GM12875 (cell line): ENCODE measurements around the gene KCNC1.

Source experiments
- H3K4me3 ChIP-seq: one replicate; pipeline ENCODE4 v1.5.1; 2011; ENCODE audit warnings: low read depth, low read length, control low read depth
- CTCF ChIP-seq: IDR thresholded peaks from 2 replicates; pipeline ENCODE4 v1.5.1; 2011; ENCODE audit warnings: low read depth, mild to moderate bottlenecking, control low read depth, inconsistent platforms, low read length, moderate library complexity, borderline replicate concordance; ENCODE audit not compliant: insufficient read depth

Gene KCNC1

DNA sequence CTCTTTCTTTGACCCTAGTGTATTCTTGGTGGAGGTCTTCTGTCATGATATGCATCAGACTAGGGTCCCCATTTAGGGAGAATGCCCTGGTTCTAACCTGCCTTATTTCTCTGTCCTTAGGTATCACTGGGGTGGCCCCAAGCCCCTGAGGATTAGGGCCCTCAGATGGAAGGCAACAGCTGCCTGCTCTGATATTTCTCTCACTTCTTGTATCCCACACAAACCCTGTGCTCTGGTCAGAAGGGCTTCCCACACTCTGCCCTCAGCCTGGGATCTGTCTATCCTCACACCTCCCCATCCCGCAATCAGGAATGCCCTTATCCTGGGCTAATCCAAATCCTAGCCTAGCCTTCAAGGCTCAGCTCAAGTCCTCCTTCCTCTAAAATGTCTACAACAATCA, 75.5 kb downstream of the KCNC1 start:
- H3K4me3 ChIP-seq = no peak overlapping the region
- TF ChIP-seq CTCF = no peak

- H3K4me3 ChIP-seq = no peak overlapping the region
- TF ChIP-seq CTCF = no peak
Observed at GRCh38 chr11:17810746-17811145, 76.2 kb downstream of the KCNC1 start.

DNA sequence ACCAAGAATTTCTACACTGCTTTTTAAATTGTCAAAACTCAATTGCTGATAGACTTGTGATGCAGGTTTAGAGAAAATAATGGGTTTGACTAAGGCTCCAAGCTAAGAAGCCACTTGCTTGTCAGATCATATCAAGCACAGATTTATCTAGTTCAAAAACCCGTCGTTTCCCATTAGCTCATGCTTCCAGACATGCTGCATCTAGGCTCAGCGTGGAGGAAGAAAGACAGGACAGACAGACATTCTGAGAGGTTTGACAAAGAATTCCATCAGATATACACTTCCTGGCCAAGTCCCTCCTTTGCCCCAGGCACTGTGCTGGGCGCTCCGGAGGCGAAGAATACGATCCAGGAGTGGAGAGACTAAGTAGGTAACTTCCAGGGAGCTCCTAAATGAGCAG, 76.8 kb downstream of the KCNC1 start:
- TF ChIP-seq CTCF = no peak
- no peak overlapping the region for H3K4me3 ChIP-seq

DNA sequence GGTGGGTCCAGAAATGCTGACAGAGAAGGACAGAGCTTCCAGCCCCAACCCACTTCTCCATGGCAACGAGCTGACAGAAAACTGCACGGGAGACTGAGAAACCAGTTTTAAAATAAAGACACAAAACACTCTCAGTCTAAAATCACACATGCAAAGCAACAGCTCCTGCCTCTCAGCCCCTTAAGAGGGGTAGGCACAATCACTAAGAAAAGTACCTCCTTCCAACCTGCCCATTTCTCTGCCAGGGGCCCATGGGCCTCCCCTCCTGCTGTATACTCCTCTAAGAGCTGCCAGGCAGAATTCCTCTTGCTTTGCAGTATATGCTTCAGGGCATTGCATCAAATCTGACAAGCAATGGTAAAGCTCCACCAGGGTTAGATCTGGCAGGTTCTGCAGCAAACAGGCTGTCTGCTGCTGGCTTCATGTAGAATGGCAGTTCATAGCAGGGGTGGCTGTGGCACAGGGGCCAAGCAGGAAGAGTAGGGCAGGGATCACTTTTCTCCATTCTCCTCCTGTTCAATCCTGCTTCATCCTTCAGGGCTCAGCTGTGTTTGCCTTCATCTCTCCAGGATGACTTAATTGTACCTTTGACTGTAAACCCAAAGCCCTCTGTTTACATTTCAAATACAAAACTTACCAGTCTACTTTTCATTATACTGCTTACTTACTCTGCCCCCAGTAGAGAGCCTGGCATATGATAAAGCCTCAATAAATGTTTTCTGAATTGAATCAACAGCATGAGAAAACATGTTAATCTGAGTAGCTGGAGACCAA, 77.7 kb downstream of the KCNC1 start:
- TF ChIP-seq CTCF = no peak
- no peak overlapping the region for H3K4me3 ChIP-seq

- no peak for TF ChIP-seq CTCF
- H3K4me3 ChIP-seq = no peak overlapping the region
Observed at GRCh38 chr11:17812865-17813187, 78.2 kb downstream of the KCNC1 start.

DNA sequence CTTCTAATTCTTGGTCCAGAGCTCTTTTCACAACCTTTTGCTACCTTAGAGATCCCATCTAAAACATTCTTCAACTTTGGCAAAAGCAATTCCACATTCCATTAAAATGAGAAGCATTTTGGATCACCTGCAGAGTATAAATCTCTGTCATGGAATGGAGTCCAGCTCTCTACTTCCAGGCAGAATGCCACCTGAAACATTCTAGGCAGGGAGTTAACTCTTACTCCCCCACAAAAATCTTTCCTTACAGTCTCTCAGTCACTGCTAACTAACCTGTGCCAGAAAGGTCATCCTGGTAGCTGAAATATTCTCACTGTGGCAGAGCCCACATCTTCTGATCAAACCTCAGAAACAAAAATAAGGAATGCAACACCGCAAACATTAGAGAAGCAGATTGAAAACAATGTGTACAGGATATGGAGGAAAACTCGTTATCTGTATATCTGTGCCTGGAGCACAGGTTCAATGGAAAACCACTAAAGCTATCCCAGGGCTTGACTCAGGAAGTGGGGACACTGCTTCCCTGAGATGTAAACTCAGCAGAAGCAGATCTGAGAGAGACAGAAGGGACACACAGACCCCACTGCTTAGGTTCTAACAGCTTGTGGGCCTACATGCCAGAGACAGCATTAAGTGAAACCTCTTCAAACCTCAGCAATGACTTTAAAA, 78.9 kb downstream of the KCNC1 start:
- no peak overlapping the region for H3K4me3 ChIP-seq
- no peak for TF ChIP-seq CTCF

DNA sequence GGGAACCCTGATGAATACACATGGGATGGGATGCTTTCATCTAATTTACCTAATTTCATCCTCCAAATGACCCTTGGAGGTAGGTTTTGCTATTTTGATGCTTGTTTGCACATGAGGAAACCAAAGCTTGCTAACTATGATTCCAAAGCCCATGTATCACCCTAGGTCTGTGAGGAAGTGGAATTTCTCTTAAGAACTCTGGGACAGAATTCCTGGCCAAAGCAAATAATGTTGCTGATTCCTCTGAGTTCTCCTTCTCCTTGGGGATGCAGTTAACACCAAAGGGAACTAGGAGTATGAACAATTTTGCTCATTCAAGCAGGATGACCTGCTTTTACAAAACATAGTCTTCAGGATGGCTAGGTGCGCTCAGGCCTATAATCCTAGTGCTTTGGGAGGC, 80.0 kb downstream of the KCNC1 start:
- TF ChIP-seq CTCF = no peak
- H3K4me3 ChIP-seq = no peak overlapping the region
